ENCODE data around the gene PPP1R9B.

PPP1R9B gene

DNA sequence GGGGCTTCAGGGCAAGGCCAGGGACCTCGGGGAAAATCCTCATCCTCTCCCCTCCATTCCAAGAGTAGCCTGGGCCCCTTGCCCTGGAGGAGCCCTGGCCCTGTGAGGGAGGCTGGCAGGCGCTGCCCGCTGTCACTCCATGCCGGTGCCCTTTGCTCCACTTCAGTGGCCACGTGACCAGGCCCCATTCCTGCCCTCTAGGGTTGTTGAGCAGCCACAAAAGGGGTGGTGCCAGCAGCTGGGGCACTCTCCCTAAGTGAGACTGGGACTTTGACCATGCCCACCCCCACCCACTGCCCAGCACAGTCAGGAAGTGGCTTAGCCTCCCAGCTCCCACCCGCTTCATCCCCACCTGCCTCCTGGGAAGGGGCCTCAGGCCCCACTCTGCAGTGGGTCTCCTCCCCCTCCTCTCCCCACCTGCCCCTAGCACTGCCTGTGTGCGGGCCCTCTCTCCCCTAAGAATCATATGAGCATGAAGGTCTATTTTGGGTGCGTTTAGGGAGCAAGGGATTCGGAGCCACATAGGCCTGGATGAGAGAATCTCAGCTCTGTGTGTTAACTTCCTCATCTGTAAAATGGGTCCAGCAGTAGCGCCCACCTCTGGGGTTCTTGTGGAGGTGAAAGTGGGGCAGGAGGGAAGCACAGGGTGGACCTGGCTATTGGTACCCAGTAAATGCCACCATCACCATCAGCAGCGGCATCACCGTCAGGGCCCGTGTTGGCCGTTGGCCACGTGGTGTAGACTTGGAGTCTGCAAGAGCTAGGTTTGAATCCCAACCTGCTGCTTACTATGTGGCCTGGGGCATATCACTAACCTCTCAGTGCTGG, 48.1 kb downstream of the PPP1R9B start:
- TF ChIP-seq, protein P1, sequence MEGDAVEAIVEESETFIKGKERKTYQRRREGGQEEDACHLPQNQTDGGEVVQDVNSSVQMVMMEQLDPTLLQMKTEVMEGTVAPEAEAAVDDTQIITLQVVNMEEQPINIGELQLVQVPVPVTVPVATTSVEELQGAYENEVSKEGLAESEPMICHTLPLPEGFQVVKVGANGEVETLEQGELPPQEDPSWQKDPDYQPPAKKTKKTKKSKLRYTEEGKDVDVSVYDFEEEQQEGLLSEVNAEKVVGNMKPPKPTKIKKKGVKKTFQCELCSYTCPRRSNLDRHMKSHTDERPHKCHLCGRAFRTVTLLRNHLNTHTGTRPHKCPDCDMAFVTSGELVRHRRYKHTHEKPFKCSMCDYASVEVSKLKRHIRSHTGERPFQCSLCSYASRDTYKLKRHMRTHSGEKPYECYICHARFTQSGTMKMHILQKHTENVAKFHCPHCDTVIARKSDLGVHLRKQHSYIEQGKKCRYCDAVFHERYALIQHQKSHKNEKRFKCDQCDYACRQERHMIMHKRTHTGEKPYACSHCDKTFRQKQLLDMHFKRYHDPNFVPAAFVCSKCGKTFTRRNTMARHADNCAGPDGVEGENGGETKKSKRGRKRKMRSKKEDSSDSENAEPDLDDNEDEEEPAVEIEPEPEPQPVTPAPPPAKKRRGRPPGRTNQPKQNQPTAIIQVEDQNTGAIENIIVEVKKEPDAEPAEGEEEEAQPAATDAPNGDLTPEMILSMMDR (IDR thresholded peaks at IDR 0.05; ENCODE audit: insufficient read depth, low read depth, low read length, missing control alignments), result no peak
- DNase-seq (ENCODE audit: low read depth), result no peak
- no peak overlapping the region for H3K4me3 ChIP-seq (ENCODE audit: low read length)

DNA sequence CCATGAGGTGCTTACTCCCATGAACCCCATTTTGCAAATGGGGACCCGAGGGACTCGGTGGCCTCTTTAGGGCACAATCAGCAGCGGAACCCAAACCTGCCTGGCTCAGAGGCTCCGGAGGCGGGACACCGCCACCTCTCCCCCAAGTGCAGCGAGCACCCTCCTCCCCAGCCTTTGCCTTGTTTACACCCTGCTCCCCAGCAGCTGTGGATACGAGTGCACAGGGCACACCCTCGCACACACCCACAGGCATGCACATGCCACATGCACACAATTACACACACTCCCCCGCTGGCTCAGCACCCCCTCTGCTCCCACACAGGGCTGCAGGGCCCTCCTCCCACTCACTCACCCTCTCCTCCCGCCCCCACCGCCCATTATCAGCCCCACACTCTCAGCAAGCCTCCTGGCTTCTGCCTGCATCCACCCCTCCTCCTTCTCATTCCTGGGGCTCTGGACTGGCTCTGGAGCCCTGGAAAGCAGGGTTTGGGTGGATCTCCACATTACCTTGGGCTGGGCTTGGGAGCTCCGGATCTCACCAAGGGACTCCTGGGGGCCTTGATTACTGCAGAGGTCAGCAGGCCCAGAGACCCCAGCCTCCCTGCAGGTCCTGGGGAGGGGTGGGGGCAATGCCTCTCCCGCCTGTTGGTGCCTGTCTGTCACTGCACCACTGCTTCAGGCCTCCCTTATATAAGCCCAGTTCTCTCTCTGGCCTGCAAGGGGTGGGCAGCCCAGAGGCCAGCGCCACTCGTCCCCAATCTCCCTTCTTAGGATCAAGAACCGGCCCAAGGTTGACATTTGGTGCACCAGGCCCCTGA, 48.9 kb downstream of the PPP1R9B start:
- DNase-seq (ENCODE audit: low read depth), result no peak
- no peak overlapping the region for H3K4me3 ChIP-seq (ENCODE audit: low read length)
- TF ChIP-seq, protein P1 (IDR thresholded peaks at IDR 0.05; ENCODE audit: insufficient read depth, low read depth, low read length, missing control alignments), result peak; percentile 1

DNA sequence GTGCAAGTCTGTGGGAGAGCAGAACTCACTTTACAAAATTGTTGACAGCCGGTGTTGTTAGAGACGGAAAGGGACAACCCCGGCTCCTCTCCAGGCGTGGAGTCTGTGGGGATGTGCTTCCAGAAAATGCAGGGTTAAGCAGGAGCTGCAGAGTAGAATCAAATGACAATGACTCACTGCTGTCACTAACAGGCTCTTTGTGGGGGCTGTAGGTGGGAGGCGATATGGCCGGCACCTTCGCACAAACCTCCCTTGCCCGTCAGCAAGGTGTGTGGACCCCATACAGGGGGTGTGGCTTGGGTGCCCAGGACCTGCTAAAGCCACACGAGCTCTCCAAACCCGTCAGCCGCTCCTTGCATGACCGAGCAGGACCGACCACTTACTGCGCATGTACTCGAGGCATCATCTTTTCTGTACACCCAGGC, 49.5 kb downstream of the PPP1R9B start:
- DNase-seq (ENCODE audit: low read depth), result no peak
- TF ChIP-seq, protein P1 (IDR thresholded peaks at IDR 0.05; ENCODE audit: insufficient read depth, low read depth, low read length, missing control alignments), result no peak

DNA sequence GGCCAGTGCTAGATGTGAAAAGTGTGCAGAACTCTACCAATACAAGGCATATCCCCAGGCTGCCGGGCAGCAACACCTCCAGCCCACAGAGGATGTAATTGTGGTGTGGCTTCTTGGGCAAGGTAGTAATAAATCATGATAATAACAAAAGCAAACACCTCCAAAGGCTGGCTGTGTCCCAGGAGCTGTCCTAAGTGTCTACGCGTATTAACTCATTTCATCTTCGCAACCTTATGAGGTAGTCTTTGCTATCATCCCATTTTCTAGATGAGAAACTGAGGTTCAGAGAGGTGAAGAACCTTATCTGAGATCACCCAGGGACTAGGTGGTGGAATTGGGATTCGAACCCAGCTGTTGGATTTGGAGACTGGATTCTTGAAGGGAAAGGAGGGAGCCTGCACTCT, 50.0 kb downstream of the PPP1R9B start:
- no peak for DNase-seq (ENCODE audit: low read depth)
- TF ChIP-seq, protein P1 (IDR thresholded peaks at IDR 0.05; ENCODE audit: insufficient read depth, low read depth, low read length, missing control alignments), result no peak
- no peak overlapping the region for H3K4me3 ChIP-seq (ENCODE audit: low read length)

More for the DNA sequence above, 49.5 kb downstream of the PPP1R9B start:
- no peak overlapping the region for H3K4me3 ChIP-seq (ENCODE audit: low read length)

DNA sequence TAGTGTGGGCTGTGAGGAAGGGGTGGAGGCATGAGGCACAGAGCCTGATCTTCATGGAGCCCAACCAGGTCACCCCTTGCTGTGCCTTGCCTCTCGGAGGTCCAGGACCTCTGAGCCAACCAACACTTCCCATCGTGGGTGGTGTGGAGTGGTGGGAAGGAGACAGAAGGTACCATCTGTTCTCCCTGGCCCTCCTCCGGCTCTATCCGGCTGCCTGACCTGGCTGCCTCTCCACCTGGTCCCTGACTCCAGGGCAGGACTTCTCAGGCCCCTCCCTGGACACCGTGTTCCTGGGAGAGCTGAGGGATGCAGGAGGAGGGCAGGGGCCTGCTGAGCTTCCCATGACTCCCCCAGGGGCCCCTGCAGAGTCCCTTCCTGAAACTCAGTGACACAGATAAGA, 51.5 kb downstream of the PPP1R9B start:
- H3K4me3 ChIP-seq (ENCODE audit: low read length), result no peak overlapping the region

DNA sequence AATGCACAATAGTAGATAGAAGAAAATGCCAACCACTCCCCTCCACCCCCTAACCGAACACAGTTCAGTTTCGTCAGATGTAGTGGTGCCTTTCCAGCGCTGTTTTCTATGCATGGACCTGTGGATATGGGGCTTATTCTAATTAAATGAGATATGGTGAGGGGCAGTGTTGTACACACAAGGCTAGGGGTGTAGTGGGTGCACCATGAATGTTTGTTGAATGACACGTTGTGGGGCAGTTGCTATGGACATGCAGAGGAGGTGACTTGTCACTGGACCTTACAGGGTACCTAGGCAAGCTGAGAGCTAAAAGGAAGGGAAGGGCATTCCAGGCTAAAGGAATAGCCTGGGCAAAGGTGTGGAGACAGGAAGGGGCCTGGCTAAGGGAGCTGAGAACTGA, 51.9 kb downstream of the PPP1R9B start:
- DNase-seq (ENCODE audit: low read depth), result no peak
- TF ChIP-seq, protein P1 (IDR thresholded peaks at IDR 0.05; ENCODE audit: insufficient read depth, low read depth, low read length, missing control alignments), result no peak
- H3K4me3 ChIP-seq (ENCODE audit: low read length), result no peak overlapping the region

More for the DNA sequence above, 51.5 kb downstream of the PPP1R9B start:
- DNase-seq (ENCODE audit: low read depth), result no peak
- TF ChIP-seq, protein P1 (IDR thresholded peaks at IDR 0.05; ENCODE audit: insufficient read depth, low read depth, low read length, missing control alignments), result no peak

Measured in epithelial cell of esophagus (primary cell).